Measurements from ENCODE around the gene CIROP.
A peak's percentile ranks its signal among the peaks of the same experiment; 100 is the strongest.

CIROP gene, protein sequence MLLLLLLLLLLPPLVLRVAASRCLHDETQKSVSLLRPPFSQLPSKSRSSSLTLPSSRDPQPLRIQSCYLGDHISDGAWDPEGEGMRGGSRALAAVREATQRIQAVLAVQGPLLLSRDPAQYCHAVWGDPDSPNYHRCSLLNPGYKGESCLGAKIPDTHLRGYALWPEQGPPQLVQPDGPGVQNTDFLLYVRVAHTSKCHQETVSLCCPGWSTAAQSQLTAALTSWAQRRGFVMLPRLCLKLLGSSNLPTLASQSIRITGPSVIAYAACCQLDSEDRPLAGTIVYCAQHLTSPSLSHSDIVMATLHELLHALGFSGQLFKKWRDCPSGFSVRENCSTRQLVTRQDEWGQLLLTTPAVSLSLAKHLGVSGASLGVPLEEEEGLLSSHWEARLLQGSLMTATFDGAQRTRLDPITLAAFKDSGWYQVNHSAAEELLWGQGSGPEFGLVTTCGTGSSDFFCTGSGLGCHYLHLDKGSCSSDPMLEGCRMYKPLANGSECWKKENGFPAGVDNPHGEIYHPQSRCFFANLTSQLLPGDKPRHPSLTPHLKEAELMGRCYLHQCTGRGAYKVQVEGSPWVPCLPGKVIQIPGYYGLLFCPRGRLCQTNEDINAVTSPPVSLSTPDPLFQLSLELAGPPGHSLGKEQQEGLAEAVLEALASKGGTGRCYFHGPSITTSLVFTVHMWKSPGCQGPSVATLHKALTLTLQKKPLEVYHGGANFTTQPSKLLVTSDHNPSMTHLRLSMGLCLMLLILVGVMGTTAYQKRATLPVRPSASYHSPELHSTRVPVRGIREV

GRCh38 chr14:23104591-23105347, at the start of gene CIROP:
CIROP (minus strand) TSS chr14:23104989; CDS start chr14:23104920, 69 bp downstream.
- DNase-seq: no peak

GRCh38 chr14:23153851-23154796, 49.3 kb upstream of the CIROP start:
- no peak for DNase-seq

GRCh38 chr14:23151342-23151741, 46.6 kb upstream of the CIROP start:
- no peak for DNase-seq

DNA sequence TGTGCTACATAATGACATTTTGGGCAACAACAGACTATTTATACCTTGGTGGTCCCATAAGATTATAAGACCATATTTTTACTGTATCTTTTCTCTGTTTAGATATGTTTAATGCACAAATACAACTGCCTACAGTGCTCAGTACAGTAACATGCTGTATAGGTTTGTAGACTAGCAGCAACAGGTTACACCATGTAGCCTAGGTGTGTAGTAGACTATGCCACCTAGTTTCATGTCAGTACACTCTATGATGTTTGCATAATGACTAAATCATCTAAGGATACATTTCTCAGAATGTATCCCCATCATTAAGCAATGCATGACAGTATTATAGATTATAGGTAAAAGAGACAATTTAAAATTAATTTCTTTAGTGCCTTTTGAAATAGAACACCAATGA, 45.0 kb upstream of the CIROP start:
- DNase-seq: no peak

- no peak for DNase-seq
These were observed 43.9 kb upstream of the CIROP start for GRCh38 chr14:23148591-23149249.

- DNase-seq: no peak
These were observed 42.9 kb upstream of the CIROP start for GRCh38 chr14:23147676-23148075.

DNA sequence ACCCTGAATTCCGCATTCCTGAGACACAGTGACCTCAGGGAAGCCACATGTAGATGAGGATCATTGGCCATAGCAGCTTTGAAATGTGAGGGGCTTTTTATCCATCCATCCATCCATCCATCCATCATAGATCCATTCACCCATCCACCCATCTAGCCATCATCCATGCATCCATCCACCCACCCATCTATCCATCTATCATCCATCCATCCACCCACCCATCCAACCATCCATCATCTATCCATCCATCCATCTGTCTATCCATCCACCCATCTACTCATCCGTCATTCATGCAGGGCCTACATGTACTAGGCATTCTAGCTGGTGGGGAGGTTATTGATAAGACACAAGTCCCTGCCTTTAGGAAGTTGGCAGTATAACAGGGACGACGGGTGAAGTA, 42.2 kb upstream of the CIROP start:
- no peak for DNase-seq

DNA sequence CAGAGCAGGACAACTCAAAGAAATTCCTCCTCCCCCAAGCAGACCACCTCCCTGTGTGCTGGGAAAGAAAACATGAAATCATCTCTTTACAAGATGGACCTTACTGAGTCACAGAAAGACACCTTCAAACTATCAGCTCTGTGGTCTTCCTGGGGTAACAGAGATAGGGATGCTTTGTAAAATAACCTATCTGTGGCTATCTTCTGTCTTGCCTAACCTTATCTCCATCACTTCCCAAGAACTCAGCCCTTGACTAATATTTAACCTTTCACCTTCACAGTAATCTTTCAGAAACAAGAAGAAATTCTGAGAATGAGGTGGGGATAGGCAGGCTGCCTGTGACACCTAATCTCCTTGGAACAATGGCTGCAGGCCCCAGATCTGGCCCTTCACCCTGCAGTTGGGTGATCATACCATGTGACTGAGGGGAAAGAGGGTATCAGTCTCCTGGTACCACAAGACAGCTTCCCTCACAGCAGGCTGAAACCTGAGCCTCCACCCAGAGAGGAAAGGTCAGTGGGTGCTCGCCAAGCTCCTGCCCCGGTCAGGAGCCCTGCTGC, 41.6 kb upstream of the CIROP start:
- DNase-seq: no peak

- no peak for DNase-seq
These were observed 41.1 kb upstream of the CIROP start for GRCh38 chr14:23145794-23146350.

- DNase-seq: no peak
These were observed 39.1 kb upstream of the CIROP start for GRCh38 chr14:23143911-23144310.

DNA sequence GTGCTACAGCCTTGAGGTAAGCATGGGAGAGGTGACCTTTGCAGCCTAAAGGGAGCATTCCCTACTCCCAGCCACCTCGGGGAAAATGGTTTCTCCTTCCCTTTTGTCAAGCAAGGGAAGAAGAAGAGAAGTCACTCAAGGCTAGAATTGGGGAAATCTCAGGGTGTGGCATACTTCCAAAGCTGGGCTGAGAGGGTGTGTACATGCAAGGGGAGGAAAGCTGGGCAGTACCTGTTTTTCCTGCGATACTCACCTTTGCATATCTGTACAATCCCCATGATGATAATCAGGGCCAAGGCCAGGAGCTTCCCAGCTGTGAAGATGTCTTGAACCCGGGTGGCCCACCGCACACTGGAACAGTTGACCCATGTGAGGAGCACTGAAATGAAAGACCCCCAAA, 38.0 kb upstream of the CIROP start:
- no peak for DNase-seq

DNA sequence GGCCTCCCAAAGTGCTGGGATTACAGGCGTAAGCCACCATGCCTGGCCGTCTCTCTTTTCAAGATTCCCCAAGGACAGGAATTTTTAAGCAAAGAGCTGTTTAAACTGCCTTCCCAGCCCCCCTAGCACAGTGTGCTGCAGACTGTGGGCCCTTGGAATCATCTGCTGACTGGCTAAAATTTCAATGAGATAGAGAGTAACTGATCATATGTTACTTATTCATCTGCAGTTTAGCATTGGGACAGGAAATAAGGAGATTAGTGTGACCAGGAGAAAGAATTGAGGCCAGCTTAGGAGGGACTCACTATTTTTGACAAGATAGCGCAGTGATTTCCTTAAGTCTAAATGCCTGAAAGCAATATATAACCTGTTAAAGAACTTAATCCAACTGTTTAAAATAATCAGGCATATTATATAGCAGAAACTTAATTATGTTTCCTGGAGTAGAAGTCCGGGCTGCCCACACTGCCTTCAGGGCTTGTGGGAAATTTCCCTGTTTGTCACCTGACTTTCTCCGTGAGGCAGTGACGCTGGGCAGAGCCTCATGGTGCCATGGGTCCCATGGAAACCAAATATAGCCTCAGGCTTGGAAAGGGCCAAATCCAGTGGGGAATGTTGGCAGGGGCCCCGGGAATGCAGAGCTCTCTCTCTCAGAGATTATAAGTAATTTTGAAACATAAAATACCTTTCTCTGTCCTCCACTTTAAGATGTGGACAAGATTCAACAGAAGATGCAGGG, 37.1 kb upstream of the CIROP start:
- DNase-seq: peak; percentile 54

- DNase-seq: no peak
These were observed 35.6 kb upstream of the CIROP start for GRCh38 chr14:23140371-23140770.

DNA sequence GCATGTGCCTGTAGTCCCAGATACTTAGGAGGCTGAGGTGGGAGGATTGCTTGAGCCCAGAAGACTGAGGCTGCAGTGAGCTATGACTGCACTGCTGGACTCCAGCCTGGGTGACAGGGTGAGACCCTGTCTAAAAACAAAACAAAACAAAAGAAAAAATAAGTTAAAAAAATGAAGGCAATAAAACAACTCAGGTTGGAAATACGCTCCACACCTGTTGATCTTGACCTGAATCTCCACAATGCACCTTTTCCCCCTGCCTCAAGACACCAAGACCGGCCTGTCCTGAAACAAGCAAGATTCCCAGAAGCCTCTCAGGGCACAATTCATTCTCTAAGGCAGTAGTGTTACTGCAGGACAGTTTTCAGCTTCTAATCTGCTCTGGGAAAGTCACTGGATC, 35.1 kb upstream of the CIROP start:
- no peak for DNase-seq

DNA sequence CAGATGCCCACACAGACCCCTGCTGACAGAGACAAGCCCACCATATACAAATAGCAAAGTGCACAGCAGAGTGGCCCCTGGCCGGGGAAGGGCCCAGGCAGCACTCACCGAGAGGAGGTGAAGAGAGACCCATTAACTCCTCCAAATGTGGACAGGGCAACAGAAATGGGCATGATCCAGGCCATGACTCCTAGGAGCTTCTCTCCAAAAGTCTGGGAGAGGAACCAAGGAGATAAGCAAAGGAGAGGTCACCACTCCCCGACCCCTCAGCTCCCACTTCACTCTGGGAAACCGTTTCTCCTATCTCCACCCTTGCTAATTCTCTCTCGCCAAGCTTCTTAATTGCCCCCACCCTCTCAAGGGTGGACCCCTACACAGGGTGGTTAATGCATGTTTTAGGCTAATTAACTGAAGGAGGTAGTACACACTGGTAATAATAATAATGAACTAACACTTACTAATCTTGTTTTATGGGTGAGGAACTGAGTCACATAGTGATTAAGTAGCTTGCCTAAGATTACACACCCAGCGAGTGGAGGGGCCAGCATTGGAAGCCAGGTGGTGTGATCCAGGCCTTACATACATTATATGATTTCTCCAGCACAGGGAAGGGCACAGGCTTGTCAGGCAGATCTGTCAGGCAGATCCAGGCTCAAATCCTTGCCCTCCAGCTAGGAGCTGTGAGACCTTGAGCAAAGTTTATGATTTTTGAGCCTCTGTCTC, 33.2 kb upstream of the CIROP start:
- no peak for DNase-seq

- no peak for DNase-seq
These were observed 32.5 kb upstream of the CIROP start for GRCh38 chr14:23137192-23137812.

- no peak for DNase-seq
These were observed 31.9 kb upstream of the CIROP start for GRCh38 chr14:23136566-23137133.

GRCh38 chr14:23132970-23133369, 28.2 kb upstream of the CIROP start:
- no peak for DNase-seq

GRCh38 chr14:23131482-23131881, 26.7 kb upstream of the CIROP start:
- no peak for DNase-seq
